C4-2B (cell line): Measurements from ENCODE around the gene GPHN.

Experiments
- CTCF ChIP-seq: fragments of 450-650 bp; conservative IDR thresholded peaks from 2 replicates; pipeline ENCODE4 v1.5.1; 2017; ENCODE audit warnings: mild to moderate bottlenecking
- ZFX ChIP-seq: fragments of 450-650 bp; IDR thresholded peaks from 2 replicates; pipeline ENCODE4 v1.6.1; 2017

GRCh38 chr14:66827182-66827581, 319.2 kb downstream of the GPHN start:
- TF ChIP-seq CTCF = no peak
- TF ChIP-seq ZFX = no peak
